HepG2 (cell line): ENCODE results near the gene SLC35B3. TPM values are rescaled to one million over a fixed set of nuclear protein-coding genes. Genes with fewer than 3 reads are reported as not detected.

Source experiments
- ATF6 ChIP-seq: sonication (generic); formaldehyde crosslinking; conservative IDR thresholded peaks from 2 replicates; pipeline ENCODE4 v1.4.0; 2020; ENCODE audit warnings: missing genetic modification reagents
- ATRX ChIP-seq: sonication (generic); formaldehyde crosslinking; IDR thresholded peaks from 2 replicates; pipeline ENCODE4 v1.4.0; 2020; ENCODE audit warnings: missing genetic modification reagents, borderline replicate concordance
- BHLHE40 ChIP-seq: IDR thresholded peaks from 2 replicates; pipeline ENCODE4 v1.6.1; 2011; ENCODE audit warnings: low read length, improper control_type of control experiment
- CHD2 ChIP-seq: IDR thresholded peaks from 2 replicates; pipeline ENCODE4 v1.6.1; 2011; ENCODE audit warnings: low read depth, low read length, improper control_type of control experiment
- DR1 ChIP-seq: sonication (generic); formaldehyde crosslinking; IDR thresholded peaks from 2 replicates; pipeline ENCODE4 v1.8.0; 2021; ENCODE audit warnings: mild to moderate bottlenecking, missing genetic modification reagents, inconsistent platforms
- HIC2 ChIP-seq: sonication (generic); formaldehyde crosslinking; IDR thresholded peaks from 2 replicates; pipeline ENCODE4 v1.9.0; 2022; ENCODE audit warnings: low read depth, missing genetic modification reagents
- MXD3 ChIP-seq: IDR thresholded peaks from 2 replicates; pipeline ENCODE4 v1.6.1; 2016; ENCODE audit warnings: mild to moderate bottlenecking, missing biosample characterization, missing genetic modification reagents
- POLR2A ChIP-seq, 2 experiments: IDR thresholded peaks; 2 replicates each; pipeline ENCODE4 v1.6.1; 2011; ENCODE audit warnings: low read depth in 2 of 2, low read length in 2 of 2, mild to moderate bottlenecking in 1 of 2, moderate library complexity in 1 of 2; ENCODE audit not compliant: insufficient read depth in 1 of 2
- TCF12 ChIP-seq, 2 experiments: fragments of 450-650 bp in 1 of 2; sonication (generic) in 1 of 2; formaldehyde crosslinking in 1 of 2; IDR thresholded peaks; 2 replicates each; pipeline versions ENCODE4 v1.6.1 to v1.8.0; 2017 to 2022; ENCODE audit warnings: antibody characterized with exemption in 1 of 2, mild to moderate bottlenecking in 1 of 2, missing genetic modification reagents in 1 of 2, moderate library complexity in 1 of 2
- TP53 ChIP-seq: sonication (generic); formaldehyde crosslinking; conservative IDR thresholded peaks from 2 replicates; pipeline ENCODE4 v1.4.0; 2020; ENCODE audit warnings: missing genetic modification reagents
- TRAFD1 ChIP-seq: sonication (generic); formaldehyde crosslinking; IDR thresholded peaks from 2 replicates; pipeline ENCODE4 v1.5.1; 2020; ENCODE audit warnings: missing genetic modification reagents, mild to moderate bottlenecking, borderline replicate concordance
- WIZ ChIP-seq: sonication (generic); formaldehyde crosslinking; IDR thresholded peaks from 2 replicates; pipeline ENCODE4 v1.5.1; 2020; ENCODE audit warnings: mild to moderate bottlenecking, missing genetic modification reagents
- ZFP36L1 ChIP-seq: sonication (generic); formaldehyde crosslinking; IDR thresholded peaks from 2 replicates; pipeline ENCODE4 v1.8.0; 2022; ENCODE audit warnings: mild to moderate bottlenecking, missing genetic modification reagents, moderate library complexity
- ZNF280B ChIP-seq: sonication (generic); formaldehyde crosslinking; IDR thresholded peaks from 2 replicates; pipeline ENCODE4 v1.5.0; 2020; ENCODE audit warnings: missing genetic modification reagents, mild to moderate bottlenecking, borderline replicate concordance
- ZNF513 ChIP-seq: sonication (generic); formaldehyde crosslinking; conservative IDR thresholded peaks from 2 replicates; pipeline ENCODE4 v1.5.0; 2020; ENCODE audit warnings: missing genetic modification reagents
- ZNF563 ChIP-seq: sonication (generic); formaldehyde crosslinking; IDR thresholded peaks from 2 replicates; pipeline ENCODE4 v1.8.0; 2022; ENCODE audit warnings: mild to moderate bottlenecking, moderate library complexity, missing genetic modification reagents
- ZNF589 ChIP-seq: sonication (generic); formaldehyde crosslinking; conservative IDR thresholded peaks from 2 replicates; pipeline ENCODE4 v1.8.0; 2022; ENCODE audit warnings: mild to moderate bottlenecking, moderate library complexity, missing genetic modification reagents
- ZNF883 ChIP-seq: sonication (generic); formaldehyde crosslinking; IDR thresholded peaks from 2 replicates; pipeline ENCODE4 v1.5.1; 2020; ENCODE audit warnings: mild to moderate bottlenecking, missing genetic modification reagents; ENCODE audit errors: not compliant biosample characterization
- ZSCAN21 ChIP-seq: sonication (generic); formaldehyde crosslinking; IDR thresholded peaks from 2 replicates; pipeline ENCODE4 v1.8.0; 2022; ENCODE audit warnings: mild to moderate bottlenecking, missing genetic modification reagents, moderate library complexity, borderline replicate concordance
- polyA plus RNA-seq, 8 experiments: library from polyadenylated mRNA; depleted of rRNA in 3 of 8; stranded (reverse) in 7 of 8; unstranded in 1 of 8; fragments of >200 nt; fragmentation: Illumina TruSeq in 4 of 8; extraction: Trizol in 4 of 8; gene quantifications; 2 replicates each; pipeline versions ENCODE4 v1.2.1 to v1.2.3, GENCODE V29; 2011 to 2016; ENCODE audit warnings: low read depth in 4 of 8, missing spikeins in 1 of 8, mixed read lengths in 1 of 8; ENCODE audit not compliant: insufficient read depth in 1 of 8
- total RNA-seq, 5 experiments: library from RNA; depleted of rRNA; stranded (reverse); fragments of >200 nt; fragmentation: Illumina TruSeq; extraction: Trizol; gene quantifications; 2 replicates each; pipeline ENCODE4 v1.2.3, GENCODE V29; 2016; ENCODE audit warnings: low read depth in 1 of 5

The SLC35B3 gene
- total and polyA plus RNA-seq, 2 of the 13 experiments (the other 11 are each of a cell fraction or from before 2014, with no cell fraction given): 8.7 to 13.5 TPM

GRCh38 chr6:8435093-8435844 is at the start of gene SLC35B3 (continued):
- TF ChIP-seq MXD3 (peak; percentile 84; the same call in 1 of the 2 replicates), DR1 (CRISPR knock-in tag) (peak; percentile 92), HIC2 (CRISPR knock-in tag) (no peak; the same call in 1 of the 2 replicates), ZNF513 (CRISPR knock-in tag) (no peak), TRAFD1 (CRISPR knock-in tag) (no peak), ZNF883 (peak; percentile 96), ZFP36L1 (CRISPR knock-in tag) (peak; percentile 88), ZNF589 (CRISPR knock-in tag) (no peak), POLR2A (IDR thresholded peaks at IDR 0.05; ENCODE audit: insufficient read depth in 1 of 2, low read depth in 2 of 2, low read length in 2 of 2) (peak; percentile 94 to 96), ATRX (CRISPR knock-in tag) (no peak), TP53 (no peak), ZSCAN21 (CRISPR knock-in tag) (peak; percentile 84), TCF12 (IDR thresholded peaks at IDR 0.05) (no peak), TCF12 (CRISPR knock-in tag; IDR thresholded peaks at IDR 0.05) (peak; percentile 79; the same call in 1 of the 2 replicates), ZNF280B (peak; percentile 68), WIZ (CRISPR knock-in tag) (peak; percentile 78), BHLHE40 (no peak), ATF6 (CRISPR knock-in tag) (0 out of 2 replicates have a peak, but pooled peaks have one; percentile 19), CHD2 (no peak; the same call in 1 of the 2 replicates), ZNF563 (peak; percentile 94)
